Fibroblast of lung (primary cell): ENCODE data around the gene MRPL53. TPM values are rescaled to one million over a fixed set of nuclear protein-coding genes. Genes with fewer than 3 reads are reported as not detected.

Experiments used
- DNase-seq, 2 donors: peaks; one replicate each; pipeline versions ENCODE4 v3.0.0 to v3.0.0-alpha.2; 2010; ENCODE audit warnings: low read depth in 2 of 2
- H2AFZ ChIP-seq: 2 replicates; pipeline ENCODE4 v1.5.1; 2012; ENCODE audit warnings: low read length, control low read depth, inconsistent platforms
- H3K27ac ChIP-seq: 2 replicates; pipeline ENCODE4 v1.5.1; 2011; ENCODE audit warnings: low read length, control low read depth; ENCODE audit not compliant: insufficient read depth
- H3K27me3 ChIP-seq: 2 replicates; pipeline ENCODE4 v1.5.1; 2011; ENCODE audit warnings: mild to moderate bottlenecking, low read length; ENCODE audit not compliant: control insufficient read depth, insufficient read depth
- H3K36me3 ChIP-seq: 2 replicates; pipeline ENCODE4 v1.5.1; 2011; ENCODE audit warnings: low read length; ENCODE audit not compliant: control insufficient read depth, insufficient read depth
- H3K4me1 ChIP-seq: 2 replicates; pipeline ENCODE4 v1.5.1; 2011; ENCODE audit warnings: low read length; ENCODE audit not compliant: control insufficient read depth, insufficient read depth; ENCODE audit errors: extremely low read depth
- H3K4me2 ChIP-seq: 2 replicates; pipeline ENCODE4 v1.5.1; 2011; ENCODE audit warnings: low read length, control low read depth; ENCODE audit not compliant: insufficient read depth; ENCODE audit errors: extremely low read depth
- H3K4me3 ChIP-seq, 4 experiments: fragments of 200-600 bp in 1 of 4; sonication (generic) in 1 of 4; replicated peaks in 1 of 4; 2 replicates each; pipeline ENCODE4 v1.5.1; 2011 to 2016; ENCODE audit warnings: low read length in 4 of 4, low read depth in 3 of 4, mild to moderate bottlenecking in 3 of 4, control low read depth in 2 of 4, inconsistent platforms in 1 of 4, mixed read lengths in 1 of 4; ENCODE audit not compliant: insufficient read depth in 1 of 4; ENCODE audit errors: control extremely low read depth in 1 of 4
- H3K79me2 ChIP-seq: 2 replicates; pipeline ENCODE4 v1.5.1; 2012; ENCODE audit warnings: mild to moderate bottlenecking, low read length, inconsistent platforms; ENCODE audit not compliant: control insufficient read depth, insufficient read depth
- H3K9ac ChIP-seq: 2 replicates; pipeline ENCODE4 v1.5.1; 2011; ENCODE audit warnings: mild to moderate bottlenecking, low read length, control low read depth; ENCODE audit not compliant: insufficient read depth
- H3K9me3 ChIP-seq: 2 replicates; pipeline ENCODE4 v1.5.1; 2012; ENCODE audit warnings: low read depth, low read length; ENCODE audit not compliant: control insufficient read depth, insufficient read depth
- H4K20me1 ChIP-seq: 2 replicates; pipeline ENCODE4 v1.5.1; 2011; ENCODE audit warnings: low read length; ENCODE audit not compliant: control insufficient read depth, insufficient read depth; ENCODE audit errors: extremely low read depth
- EZH2 ChIP-seq: IDR thresholded peaks from 2 replicates; pipeline ENCODE4 v1.5.1; 2012; ENCODE audit warnings: low read length, control low read depth, mild to moderate bottlenecking; ENCODE audit errors: missing control alignments
- polyA plus RNA-seq, 2 donors: library from polyadenylated mRNA; depleted of rRNA in 1 of 2; stranded (reverse) in 1 of 2; unstranded in 1 of 2; fragments of >200 nt; gene quantifications; 2 replicates each; pipeline ENCODE4 v1.2.1, GENCODE V29; 2011 to 2012; ENCODE audit warnings: missing spikeins in 1 of 2
- total RNA-seq: library from RNA; depleted of rRNA; stranded (reverse); fragments of >200 nt; gene quantifications from 2 replicates; pipeline ENCODE4 v1.2.1, GENCODE V29; 2014
- TF ChIP-seq, protein P1 (sequence below), 2 donors: IDR thresholded peaks in 1 of 2; conservative IDR thresholded peaks in 1 of 2; 1 replicate in 1 of 2; 2 replicates in 1 of 2; pipeline ENCODE4 v1.5.1; 2011 to 2012; ENCODE audit warnings: low read length in 2 of 2, control low read depth in 1 of 2, inconsistent platforms in 1 of 2, low read depth in 1 of 2, mild to moderate bottlenecking in 1 of 2

The MRPL53 gene
- total and polyA plus RNA-seq, 2 donors (not counting 1 experiment from before 2014, with no cell fraction given), result 30.1 to 45.4 TPM

DNA sequence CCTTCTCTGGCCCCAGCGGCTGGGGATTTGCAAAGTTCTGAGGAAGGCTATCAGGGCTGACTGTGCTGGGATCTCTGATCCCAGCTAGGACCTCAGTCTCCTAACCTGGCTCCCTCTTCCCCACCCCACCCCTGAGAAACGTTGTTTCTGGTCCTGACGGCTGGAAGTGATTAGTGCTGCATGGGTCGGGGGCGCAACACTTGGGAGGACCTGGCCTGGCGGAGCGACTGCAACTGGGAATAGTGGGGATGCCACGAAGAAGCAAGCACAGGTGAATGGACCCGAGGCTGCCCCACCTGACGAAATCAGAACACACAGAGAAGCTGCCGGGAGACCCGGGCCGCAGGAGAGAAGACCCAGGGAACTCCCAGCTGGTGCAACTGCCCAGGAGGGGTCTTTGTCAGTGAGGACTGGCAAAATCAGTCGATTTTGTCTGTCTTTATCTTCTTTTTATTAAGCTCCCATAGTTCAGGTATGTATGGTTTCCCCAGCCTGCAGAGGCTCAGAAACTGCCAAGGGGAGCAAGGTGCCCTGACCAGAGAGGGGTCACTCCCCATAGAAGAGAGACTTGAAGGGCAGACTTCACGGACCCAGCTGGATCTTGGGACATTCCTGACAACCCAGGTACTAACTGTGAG lies 27.6 kb upstream of the MRPL53 start:
- H3K4me3 ChIP-seq, result peak overlapping the region in 2 of 4 experiments; percentile 44 to 58
- H3K36me3 ChIP-seq, result peaks cover 2% of the 10 kb centered on the region
- no peaks in the 10 kb centered on the region for H3K79me2 ChIP-seq
- no peak overlapping the region for H3K9ac ChIP-seq
- H3K4me1 ChIP-seq, result peaks cover 9% of the 10 kb centered on the region
- H3K27ac ChIP-seq, result no peak overlapping the region
- no peak for TF ChIP-seq EZH2
- TF ChIP-seq, protein P1, sequence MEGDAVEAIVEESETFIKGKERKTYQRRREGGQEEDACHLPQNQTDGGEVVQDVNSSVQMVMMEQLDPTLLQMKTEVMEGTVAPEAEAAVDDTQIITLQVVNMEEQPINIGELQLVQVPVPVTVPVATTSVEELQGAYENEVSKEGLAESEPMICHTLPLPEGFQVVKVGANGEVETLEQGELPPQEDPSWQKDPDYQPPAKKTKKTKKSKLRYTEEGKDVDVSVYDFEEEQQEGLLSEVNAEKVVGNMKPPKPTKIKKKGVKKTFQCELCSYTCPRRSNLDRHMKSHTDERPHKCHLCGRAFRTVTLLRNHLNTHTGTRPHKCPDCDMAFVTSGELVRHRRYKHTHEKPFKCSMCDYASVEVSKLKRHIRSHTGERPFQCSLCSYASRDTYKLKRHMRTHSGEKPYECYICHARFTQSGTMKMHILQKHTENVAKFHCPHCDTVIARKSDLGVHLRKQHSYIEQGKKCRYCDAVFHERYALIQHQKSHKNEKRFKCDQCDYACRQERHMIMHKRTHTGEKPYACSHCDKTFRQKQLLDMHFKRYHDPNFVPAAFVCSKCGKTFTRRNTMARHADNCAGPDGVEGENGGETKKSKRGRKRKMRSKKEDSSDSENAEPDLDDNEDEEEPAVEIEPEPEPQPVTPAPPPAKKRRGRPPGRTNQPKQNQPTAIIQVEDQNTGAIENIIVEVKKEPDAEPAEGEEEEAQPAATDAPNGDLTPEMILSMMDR (conservative IDR thresholded peaks at IDR 0.05 in 1 of 2, IDR thresholded peaks at IDR 0.05 in 1 of 2; ENCODE audit: low read depth in 1 of 2, low read length in 2 of 2), result no peak
- H3K9me3 ChIP-seq, result no peaks in the 10 kb centered on the region
- no peaks in the 10 kb centered on the region for H4K20me1 ChIP-seq
- no peak for DNase-seq
- H2AFZ ChIP-seq, result no peak overlapping the region
- peak overlapping the region; percentile 98 for H3K4me2 ChIP-seq
- no peaks in the 10 kb centered on the region for H3K27me3 ChIP-seq

DNA sequence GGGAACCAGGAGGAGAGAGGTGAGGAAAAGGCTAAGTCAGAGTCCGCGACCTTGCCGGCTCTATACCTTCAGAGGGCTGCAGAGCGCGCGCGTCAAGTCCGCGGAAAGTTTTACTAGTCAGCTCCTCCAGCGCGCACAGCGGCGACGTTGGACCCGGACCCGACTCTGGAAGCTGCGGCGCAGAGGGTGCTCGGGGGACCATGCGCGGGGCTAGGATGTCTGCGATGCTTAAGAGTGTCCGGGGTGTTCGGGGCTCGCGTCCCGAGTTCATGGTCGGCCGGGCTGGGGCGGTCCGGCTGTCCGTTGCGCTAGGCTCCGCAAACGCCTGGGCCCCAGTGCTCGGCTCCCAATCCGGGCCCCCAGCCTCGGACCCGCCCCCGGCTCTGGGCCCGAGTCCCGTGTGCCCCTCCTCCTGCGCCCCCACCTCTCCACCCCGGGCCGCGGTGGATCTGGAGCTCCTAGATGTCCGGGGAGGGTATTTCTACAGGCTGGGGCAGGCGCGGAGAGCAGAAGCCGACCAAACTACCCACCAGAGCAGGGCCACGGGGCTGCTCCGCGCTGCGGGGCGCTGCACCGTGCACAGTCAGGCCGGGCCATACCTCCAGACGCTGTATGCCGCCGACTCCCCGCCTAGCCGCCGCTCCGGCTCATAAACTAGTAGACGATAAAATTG lies 26.9 kb upstream of the MRPL53 start, which contains the start of gene LBX2:
LBX2 (minus strand) TSS at position 337 of the 673 bp plus-strand sequence; CDS start at position 271, 66 bp downstream.
- H2AFZ ChIP-seq, result peak within 1 kb of the TSS; percentile 71
- peak; percentile 15 for TF ChIP-seq EZH2
- TF ChIP-seq, protein P1 (conservative IDR thresholded peaks at IDR 0.05 in 1 of 2, IDR thresholded peaks at IDR 0.05 in 1 of 2; ENCODE audit: low read depth in 1 of 2, low read length in 2 of 2), result no peak

DNA sequence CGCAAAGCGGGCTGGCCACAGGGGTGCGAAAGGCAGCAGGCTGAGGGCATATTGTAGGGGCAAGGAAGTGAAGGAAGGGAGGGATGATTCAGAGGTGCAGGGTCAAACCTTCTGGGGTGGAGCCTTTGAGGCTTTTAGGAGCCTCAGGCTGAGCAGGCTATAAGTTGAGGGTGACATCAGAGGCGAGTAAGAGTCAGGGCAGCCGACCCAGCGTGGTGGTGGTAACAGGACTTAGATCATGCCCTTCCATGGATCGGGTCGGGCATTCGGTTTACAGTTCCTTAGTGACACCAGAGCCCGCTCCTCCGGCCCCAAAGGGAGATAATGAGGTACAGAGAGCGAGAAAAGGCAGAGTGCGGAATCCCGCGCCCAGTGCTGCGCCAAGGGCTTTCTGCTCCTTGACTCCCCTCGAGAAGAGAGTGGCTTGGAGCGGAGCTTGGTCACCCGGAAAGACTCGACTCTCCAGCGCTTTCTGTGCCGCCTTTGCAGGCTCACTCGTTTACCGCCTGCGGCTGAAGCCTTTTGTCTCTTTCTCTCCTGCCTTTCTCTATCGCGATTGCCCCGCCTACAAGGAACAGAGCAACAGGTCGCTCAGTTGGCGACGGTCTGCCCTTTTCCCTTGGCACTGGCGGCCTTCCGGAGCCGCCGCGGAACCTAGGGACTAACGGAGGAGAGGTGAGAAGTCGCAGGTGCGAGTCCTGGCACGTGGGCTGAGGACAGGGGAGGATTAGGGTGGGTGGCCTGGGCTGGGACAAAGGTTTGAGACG lies 26.2 kb upstream of the MRPL53 start:
- peak overlapping the region; percentile 71 for H2AFZ ChIP-seq
- peak overlapping the region; percentile 98 for H3K4me2 ChIP-seq
- peak overlapping the region; percentile 44 to 58 (median 48) for H3K4me3 ChIP-seq
- DNase-seq, result no peak
- TF ChIP-seq EZH2, result peak; percentile 68
- TF ChIP-seq, protein P1 (conservative IDR thresholded peaks at IDR 0.05 in 1 of 2, IDR thresholded peaks at IDR 0.05 in 1 of 2; ENCODE audit: low read depth in 1 of 2, low read length in 2 of 2), result no peak
- H3K79me2 ChIP-seq, result no peaks in the 10 kb centered on the region
- H3K36me3 ChIP-seq, result no peaks in the 10 kb centered on the region
- no peaks in the 10 kb centered on the region for H3K27me3 ChIP-seq
- peaks cover 9% of the 10 kb centered on the region for H3K4me1 ChIP-seq
- H4K20me1 ChIP-seq, result no peaks in the 10 kb centered on the region
- H3K9ac ChIP-seq, result no peak overlapping the region
- H3K9me3 ChIP-seq, result no peaks in the 10 kb centered on the region
- no peak overlapping the region for H3K27ac ChIP-seq

More for the DNA sequence above, 26.9 kb upstream of the MRPL53 start, which contains the start of gene LBX2:
- Histone ChIP-seq H3K27me3 (no peaks in the 10 kb centered on the region), H3K36me3 (no peaks in the 10 kb centered on the region), H3K27ac (no peak within 1 kb of the TSS), H3K4me2 (peak within 1 kb of the TSS; percentile 98), H4K20me1 (no peaks in the 10 kb centered on the region), H3K4me1 (peaks cover 9% of the 10 kb centered on the region), H3K9ac (no peak within 1 kb of the TSS), H3K4me3 (peak within 1 kb of the TSS; percentile 44 to 58 (median 48)), H3K9me3 (no peaks in the 10 kb centered on the region), H3K79me2 (no peaks in the 10 kb centered on the region)
- DNase-seq, result no peak
